K562 (cell line): ENCODE data around the gene NLE1. TPM values are rescaled to one million over a fixed set of nuclear protein-coding genes. Genes with fewer than 3 reads are reported as not detected.

Experiments used
- ARID1B ChIP-seq: fragments of 450-650 bp; IDR thresholded peaks from 2 replicates; pipeline ENCODE4 v1.6.1; 2016; ENCODE audit warnings: antibody characterized with exemption, mild to moderate bottlenecking, inconsistent platforms
- ARID2 ChIP-seq: fragments of 450-650 bp; IDR thresholded peaks from 2 replicates; pipeline ENCODE4 v1.6.1; 2017; ENCODE audit warnings: antibody characterized with exemption, mild to moderate bottlenecking
- CBX1 ChIP-seq: sonication (generic); IDR thresholded peaks from 2 replicates; pipeline ENCODE4 v1.6.1; 2016; ENCODE audit warnings: antibody characterized with exemption, low read depth, mild to moderate bottlenecking
- CBX3 ChIP-seq, 2 experiments: IDR thresholded peaks; 1 replicate in 1 of 2; 2 replicates in 1 of 2; pipeline ENCODE4 v1.6.1; 2012; ENCODE audit warnings: inconsistent platforms in 2 of 2, low read length in 2 of 2, borderline replicate concordance in 1 of 2, control low read depth in 1 of 2
- FOXJ2 ChIP-seq: fragments of 200-800 bp; sonication (Bioruptor generic); IDR thresholded peaks from 2 replicates; pipeline ENCODE4 v1.6.1; 2016; ENCODE audit warnings: missing genetic modification characterization, missing compliant biosample characterization
- KAT8 ChIP-seq: fragments of 450-650 bp; IDR thresholded peaks from 2 replicates; pipeline ENCODE4 v1.6.1; 2016; ENCODE audit warnings: low read depth, mild to moderate bottlenecking
- NFATC3 ChIP-seq: fragments of 450-650 bp; IDR thresholded peaks from 2 replicates; pipeline ENCODE4 v1.6.1; 2017; ENCODE audit warnings: mild to moderate bottlenecking
- NUFIP1 ChIP-seq: fragments of 450-650 bp; IDR thresholded peaks from 2 replicates; pipeline ENCODE4 v1.6.1; 2018; ENCODE audit not compliant: partially characterized antibody
- SREBF2 ChIP-seq: sonication (generic); formaldehyde crosslinking; IDR thresholded peaks from 2 replicates; pipeline ENCODE4 v1.4.0; 2020; ENCODE audit warnings: mild to moderate bottlenecking, missing genetic modification reagents
- TAF7 ChIP-seq: fragments of 450-650 bp; IDR thresholded peaks from 2 replicates; pipeline ENCODE4 v1.6.1; 2016; ENCODE audit warnings: missing genetic modification characterization, missing compliant biosample characterization
- U2AF1 ChIP-seq: fragments of 200-400 bp; formaldehyde crosslinking; optimal IDR thresholded peaks from 2 replicates; pipeline ENCODE3; 2017; ENCODE audit warnings: mild to moderate bottlenecking, low read depth, low read length, moderate library complexity
- USF1 ChIP-seq: sonication (generic); formaldehyde crosslinking; IDR thresholded peaks from 2 replicates; pipeline ENCODE4 v1.9.0; 2022; ENCODE audit warnings: mild to moderate bottlenecking, missing genetic modification reagents
- YY1 ChIP-seq, 3 experiments: IDR thresholded peaks; 2 replicates each; pipeline ENCODE4 v1.6.1; 2011; ENCODE audit warnings: low read length in 2 of 3, mild to moderate bottlenecking in 2 of 3, moderate library complexity in 2 of 3, borderline replicate concordance in 1 of 3, control low read depth in 1 of 3, low read depth in 1 of 3; ENCODE audit not compliant: insufficient read depth in 3 of 3, insufficient replicate concordance in 2 of 3, control insufficient read depth in 1 of 3, insufficient read length in 1 of 3; ENCODE audit errors: extremely low read depth in 1 of 3
- ZFP36 ChIP-seq: fragments of 150-350 bp; IDR thresholded peaks from 2 replicates; pipeline ENCODE4 v1.6.1; 2018; ENCODE audit warnings: low read length, low read depth; ENCODE audit not compliant: partially characterized antibody
- polyA plus RNA-seq, 8 experiments: library from polyadenylated mRNA; depleted of rRNA in 4 of 8; stranded (reverse) in 5 of 8; unstranded in 3 of 8; fragments of >200 nt; fragmentation: Nextera tagmentation in 2 of 8; fragmentation: Illumina TruSeq in 1 of 8; extraction: Ambion mirVana in 2 of 8; extraction: Trizol in 1 of 8; gene quantifications; 2 replicates each; pipeline versions ENCODE4 v1.2.1 to v1.2.3, GENCODE V29; 2011 to 2014; ENCODE audit warnings: inconsistent platforms in 1 of 8, missing spikeins in 1 of 8
- total RNA-seq, 7 experiments: library from RNA; depleted of rRNA in 6 of 7; stranded (reverse); fragments of >200 nt in 6 of 7; fragmentation: Illumina TruSeq in 2 of 7; extraction: Trizol in 2 of 7; gene quantifications; 2 replicates each; pipeline versions ENCODE4 v1.2.1 to v1.2.3, GENCODE V29; 2011 to 2021; ENCODE audit warnings: low replicate concordance in 1 of 7
- TF ChIP-seq, protein P1 (sequence below): sonication (generic); formaldehyde crosslinking; IDR thresholded peaks from 2 replicates; pipeline ENCODE4 v1.8.0; 2022; ENCODE audit warnings: mild to moderate bottlenecking, missing genetic modification reagents
- TF ChIP-seq, protein P2 (sequence below): fragments of 200-800 bp; sonication (Bioruptor generic); IDR thresholded peaks from 2 replicates; pipeline ENCODE4 v1.6.1; 2017; ENCODE audit warnings: missing genetic modification characterization, missing compliant biosample characterization
- TF ChIP-seq, protein P3 (sequence below): sonication (generic); formaldehyde crosslinking; IDR thresholded peaks from 2 replicates; pipeline ENCODE4 v1.8.0; 2022; ENCODE audit warnings: mild to moderate bottlenecking, low read depth, missing genetic modification reagents

Gene NLE1
- total and polyA plus RNA-seq, 9 of the 15 experiments (the other 6 are each of a cell fraction or from before 2014, with no cell fraction given), result 3.8 to 69.0 (median 29.4) TPM

- TF ChIP-seq, protein P1, sequence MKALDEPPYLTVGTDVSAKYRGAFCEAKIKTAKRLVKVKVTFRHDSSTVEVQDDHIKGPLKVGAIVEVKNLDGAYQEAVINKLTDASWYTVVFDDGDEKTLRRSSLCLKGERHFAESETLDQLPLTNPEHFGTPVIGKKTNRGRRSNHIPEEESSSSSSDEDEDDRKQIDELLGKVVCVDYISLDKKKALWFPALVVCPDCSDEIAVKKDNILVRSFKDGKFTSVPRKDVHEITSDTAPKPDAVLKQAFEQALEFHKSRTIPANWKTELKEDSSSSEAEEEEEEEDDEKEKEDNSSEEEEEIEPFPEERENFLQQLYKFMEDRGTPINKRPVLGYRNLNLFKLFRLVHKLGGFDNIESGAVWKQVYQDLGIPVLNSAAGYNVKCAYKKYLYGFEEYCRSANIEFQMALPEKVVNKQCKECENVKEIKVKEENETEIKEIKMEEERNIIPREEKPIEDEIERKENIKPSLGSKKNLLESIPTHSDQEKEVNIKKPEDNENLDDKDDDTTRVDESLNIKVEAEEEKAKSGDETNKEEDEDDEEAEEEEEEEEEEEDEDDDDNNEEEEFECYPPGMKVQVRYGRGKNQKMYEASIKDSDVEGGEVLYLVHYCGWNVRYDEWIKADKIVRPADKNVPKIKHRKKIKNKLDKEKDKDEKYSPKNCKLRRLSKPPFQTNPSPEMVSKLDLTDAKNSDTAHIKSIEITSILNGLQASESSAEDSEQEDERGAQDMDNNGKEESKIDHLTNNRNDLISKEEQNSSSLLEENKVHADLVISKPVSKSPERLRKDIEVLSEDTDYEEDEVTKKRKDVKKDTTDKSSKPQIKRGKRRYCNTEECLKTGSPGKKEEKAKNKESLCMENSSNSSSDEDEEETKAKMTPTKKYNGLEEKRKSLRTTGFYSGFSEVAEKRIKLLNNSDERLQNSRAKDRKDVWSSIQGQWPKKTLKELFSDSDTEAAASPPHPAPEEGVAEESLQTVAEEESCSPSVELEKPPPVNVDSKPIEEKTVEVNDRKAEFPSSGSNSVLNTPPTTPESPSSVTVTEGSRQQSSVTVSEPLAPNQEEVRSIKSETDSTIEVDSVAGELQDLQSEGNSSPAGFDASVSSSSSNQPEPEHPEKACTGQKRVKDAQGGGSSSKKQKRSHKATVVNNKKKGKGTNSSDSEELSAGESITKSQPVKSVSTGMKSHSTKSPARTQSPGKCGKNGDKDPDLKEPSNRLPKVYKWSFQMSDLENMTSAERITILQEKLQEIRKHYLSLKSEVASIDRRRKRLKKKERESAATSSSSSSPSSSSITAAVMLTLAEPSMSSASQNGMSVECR (CRISPR knock-in tag), result peak; percentile 39; the same call in 1 of the 2 replicates
- TF ChIP-seq CBX3 (IDR thresholded peaks at IDR 0.05; ENCODE audit: borderline replicate concordance in 1 of 2, low read length in 2 of 2) (no peak), USF1 (peak; percentile 90), CBX1 (peak; percentile 67; the same call in 1 of the 2 replicates), FOXJ2 (tag) (no peak), KAT8 (no peak), ARID1B (no peak), U2AF1 (no peak), TAF7 (tag) (no peak), NUFIP1 (no peak), SREBF2 (CRISPR knock-in tag) (no peak), ARID2 (no peak), ZFP36 (no peak), NFATC3 (no peak), YY1 (IDR thresholded peaks at IDR 0.05; ENCODE audit: borderline replicate concordance in 1 of 3, control insufficient read depth in 1 of 3, extremely low read depth in 1 of 3, insufficient read depth in 3 of 3, insufficient read length in 1 of 3, insufficient replicate concordance in 2 of 3, low read depth in 1 of 3, low read length in 2 of 3) (peak in 1 of 3 experiments; percentile 33)
- TF ChIP-seq, protein P2, sequence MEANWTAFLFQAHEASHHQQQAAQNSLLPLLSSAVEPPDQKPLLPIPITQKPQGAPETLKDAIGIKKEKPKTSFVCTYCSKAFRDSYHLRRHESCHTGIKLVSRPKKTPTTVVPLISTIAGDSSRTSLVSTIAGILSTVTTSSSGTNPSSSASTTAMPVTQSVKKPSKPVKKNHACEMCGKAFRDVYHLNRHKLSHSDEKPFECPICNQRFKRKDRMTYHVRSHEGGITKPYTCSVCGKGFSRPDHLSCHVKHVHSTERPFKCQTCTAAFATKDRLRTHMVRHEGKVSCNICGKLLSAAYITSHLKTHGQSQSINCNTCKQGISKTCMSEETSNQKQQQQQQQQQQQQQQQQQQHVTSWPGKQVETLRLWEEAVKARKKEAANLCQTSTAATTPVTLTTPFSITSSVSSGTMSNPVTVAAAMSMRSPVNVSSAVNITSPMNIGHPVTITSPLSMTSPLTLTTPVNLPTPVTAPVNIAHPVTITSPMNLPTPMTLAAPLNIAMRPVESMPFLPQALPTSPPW, result peak; percentile 75
- TF ChIP-seq, protein P3, sequence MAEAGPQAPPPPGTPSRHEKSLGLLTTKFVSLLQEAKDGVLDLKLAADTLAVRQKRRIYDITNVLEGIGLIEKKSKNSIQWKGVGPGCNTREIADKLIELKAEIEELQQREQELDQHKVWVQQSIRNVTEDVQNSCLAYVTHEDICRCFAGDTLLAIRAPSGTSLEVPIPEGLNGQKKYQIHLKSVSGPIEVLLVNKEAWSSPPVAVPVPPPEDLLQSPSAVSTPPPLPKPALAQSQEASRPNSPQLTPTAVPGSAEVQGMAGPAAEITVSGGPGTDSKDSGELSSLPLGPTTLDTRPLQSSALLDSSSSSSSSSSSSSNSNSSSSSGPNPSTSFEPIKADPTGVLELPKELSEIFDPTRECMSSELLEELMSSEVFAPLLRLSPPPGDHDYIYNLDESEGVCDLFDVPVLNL (CRISPR knock-in tag), result no peak
These were observed 22.5 kb downstream of the NLE1 start, which contains the start of gene RAD51D (continued) for GRCh38 chr17:35119370-35120165.
